Stimulated activated CD4-positive, alpha-beta T cell treated with anti-CD3 and anti-CD28 coated beads, Interleukin-12 subunit alpha, Interleukin-12 subunit beta, amount 100 ng/mL, for 24 hours (primary cell): Measurements from ENCODE around the gene SLC25A25.

ENCODE experiments used
- DNase-seq, 2 experiments: peaks; one replicate each; pipeline ENCODE4 v3.0.0-alpha.2; 2020; ENCODE audit warnings: low read depth in 2 of 2

The SLC25A25 gene

DNA sequence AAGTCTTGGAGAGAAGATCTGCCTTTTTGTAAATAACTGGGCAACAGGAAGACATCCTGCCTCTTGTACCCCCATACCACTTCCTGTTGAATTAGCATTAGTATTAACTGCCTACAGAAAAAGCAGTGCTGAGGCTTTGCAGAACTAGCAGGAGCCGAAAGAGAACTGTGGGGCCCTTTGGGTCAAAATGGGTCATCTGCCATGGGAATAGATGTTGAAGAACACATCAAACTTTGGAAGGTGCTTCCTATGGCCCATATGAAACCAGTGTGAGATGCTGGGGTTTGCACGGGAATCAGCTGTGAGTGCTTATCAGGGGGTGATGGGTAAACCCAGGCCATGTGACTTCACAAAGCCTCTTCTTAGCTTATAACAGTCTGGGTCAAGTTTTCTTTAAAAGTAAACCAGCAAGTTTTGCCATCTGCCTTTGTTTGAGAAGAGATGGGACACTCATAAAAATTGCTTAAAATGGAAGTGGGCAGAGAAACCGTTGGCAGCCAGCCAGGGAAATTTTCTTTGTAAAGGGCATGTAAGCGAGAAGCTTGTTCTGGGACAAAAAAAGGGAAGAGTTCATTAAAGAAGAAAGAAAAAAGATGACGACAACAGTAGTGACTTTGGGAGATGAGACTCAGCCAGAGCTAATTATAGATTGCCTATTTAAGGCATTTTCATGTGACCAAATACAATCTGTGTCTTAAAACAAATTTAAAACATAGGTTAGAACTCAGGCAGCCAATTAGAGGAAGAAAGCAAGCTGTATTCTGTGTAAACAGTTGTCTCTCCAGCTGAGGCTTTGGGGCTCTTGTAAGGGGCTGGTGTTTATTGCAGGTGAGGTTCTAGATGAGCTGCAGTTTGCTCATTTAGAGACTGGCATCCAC lies 4.4 kb downstream of the SLC25A25 start:
- peak in 1 of 2 experiments; percentile 39 for DNase-seq

DNA sequence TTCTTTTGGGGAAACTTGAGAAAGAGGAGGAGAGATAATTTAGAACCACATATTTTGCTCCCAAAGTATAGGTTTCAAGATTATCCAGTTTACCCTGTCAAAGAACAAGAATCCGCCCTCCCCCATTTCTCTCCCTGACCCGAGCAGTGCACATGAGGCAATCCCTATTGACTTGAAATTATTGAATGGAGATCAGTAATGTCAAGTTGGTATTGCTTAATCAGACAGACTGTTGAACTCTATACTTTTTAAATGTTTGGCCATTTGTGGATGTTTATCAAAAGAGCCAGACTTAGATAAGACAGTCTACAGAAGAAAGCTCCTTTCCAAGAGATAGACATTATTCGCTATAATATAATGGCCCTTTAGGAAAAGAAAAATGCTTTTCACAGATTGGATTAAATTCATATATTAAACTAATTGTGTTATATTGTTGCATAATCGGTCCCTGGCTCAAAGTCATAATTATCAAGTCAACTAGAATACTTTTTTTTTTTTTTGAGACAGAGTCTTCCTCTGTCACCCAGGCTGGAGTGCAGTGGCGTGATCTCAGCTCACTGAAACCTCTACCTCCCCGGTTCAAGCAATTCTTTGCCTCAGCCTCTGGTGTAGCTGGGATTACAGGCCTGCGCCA lies 5.3 kb downstream of the SLC25A25 start:
- DNase-seq = no peak

DNA sequence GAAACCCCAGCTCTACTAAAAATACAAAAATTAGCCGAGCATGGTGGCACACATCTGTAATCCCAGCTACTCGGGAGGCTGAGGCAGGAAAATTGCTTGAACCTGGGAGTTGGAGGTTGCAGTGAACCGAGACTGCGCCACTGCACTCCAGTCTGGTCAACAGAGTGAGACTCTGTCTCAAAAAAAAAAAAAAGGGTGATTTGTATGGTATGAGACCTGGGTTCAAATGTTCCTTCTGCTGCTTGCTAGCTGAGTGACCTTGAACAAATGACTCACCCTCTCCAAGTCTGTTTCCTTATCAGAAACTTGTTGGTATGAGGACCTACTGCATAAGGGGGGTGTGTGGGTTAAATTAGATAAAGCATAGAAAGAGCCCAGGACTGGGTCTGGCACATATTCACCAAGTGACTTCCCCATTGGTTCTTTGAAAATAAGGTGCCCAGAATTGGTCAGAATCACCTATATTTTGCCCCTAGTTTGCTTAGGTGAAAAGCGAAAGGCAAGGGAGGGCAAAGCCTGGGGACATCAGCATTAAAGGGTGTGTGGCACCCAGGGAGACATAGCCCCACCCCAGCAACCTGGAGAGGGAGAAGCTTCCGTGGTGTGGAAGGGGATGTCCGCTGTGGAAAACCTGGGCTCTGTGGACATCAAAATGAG lies 9.9 kb downstream of the SLC25A25 start:
- DNase-seq = no peak

DNA sequence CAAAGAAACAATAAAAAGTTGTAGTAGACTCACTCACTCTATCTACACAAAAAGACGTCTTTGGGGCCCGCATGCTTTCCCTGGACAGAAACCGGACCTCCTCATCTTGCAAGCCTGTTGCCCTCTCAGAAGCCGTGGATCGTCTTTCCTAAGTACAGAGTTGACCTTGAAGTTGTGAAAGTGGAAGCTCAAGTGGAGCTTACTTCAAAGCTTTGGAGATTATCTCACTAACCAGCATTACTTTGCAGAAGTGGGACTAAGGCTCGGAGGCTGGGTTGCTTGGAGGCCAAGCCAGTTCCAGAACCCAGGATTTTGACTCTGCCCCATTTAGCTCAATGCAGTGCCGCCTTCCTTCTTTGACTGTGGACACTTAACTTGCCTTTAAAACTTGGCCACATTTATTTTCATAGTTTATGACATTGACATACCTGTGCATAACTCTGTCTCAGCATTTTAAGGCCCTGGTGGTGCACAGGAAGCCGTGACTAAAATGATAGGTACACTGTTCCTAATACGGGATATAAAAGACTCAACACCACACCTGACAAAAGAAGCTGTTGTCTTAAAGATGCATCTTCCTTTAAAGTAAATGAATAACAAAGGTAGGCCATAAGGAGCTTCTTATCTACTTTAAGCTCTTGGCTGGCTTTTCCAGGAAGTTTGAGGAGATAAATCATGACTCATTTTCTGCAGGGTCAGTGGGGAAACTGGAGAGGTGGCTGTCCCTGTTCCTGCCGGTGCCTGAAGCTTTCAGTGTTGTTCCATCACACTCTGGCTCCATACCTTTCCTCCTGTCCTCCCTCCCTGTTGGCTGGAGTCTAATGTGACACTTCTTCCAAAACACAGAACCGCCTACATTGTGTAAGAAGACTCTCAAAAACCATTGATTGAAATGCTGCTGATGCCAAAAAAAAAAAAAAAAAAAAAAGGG lies 10.7 kb downstream of the SLC25A25 start:
- no peak for DNase-seq

DNA sequence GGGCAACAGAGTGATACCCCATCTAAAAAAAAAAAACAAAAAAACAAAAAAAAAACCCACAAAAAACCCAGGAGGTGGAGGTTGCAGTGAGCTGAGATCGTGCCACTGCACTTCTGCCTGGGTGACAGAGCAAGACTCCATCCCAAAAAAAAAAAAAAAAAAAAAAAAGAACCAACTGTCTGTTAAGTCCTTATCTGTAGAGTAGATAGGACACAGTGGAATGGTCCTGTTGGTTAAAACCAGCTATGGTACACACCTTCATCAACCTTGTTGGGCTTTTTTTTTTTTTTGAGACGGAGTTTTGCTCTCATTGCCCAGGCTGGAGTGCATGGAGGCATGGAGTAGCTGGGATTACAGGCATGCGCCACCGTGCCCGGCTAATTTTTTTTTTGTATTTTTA lies 12.2 kb downstream of the SLC25A25 start:
- no peak for DNase-seq

DNA sequence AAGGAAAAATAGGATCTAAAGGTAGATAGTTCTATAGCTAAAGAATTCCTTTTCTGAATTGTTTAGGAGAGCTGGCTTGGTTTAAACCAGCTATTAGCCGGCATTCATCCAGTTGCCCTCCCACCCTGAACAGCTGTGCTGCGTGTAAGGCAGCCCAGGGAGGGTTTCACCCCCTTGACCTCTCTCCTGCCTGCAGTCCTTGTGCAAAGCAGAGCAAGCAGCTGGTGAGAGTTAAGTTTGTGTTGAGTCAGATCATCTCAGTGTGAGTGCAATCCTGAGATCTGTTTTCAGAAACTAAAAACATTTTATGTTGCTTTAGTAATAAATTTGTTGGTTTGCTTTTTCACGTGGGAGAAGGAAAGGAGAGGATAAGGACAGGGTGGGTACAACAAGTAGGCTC lies 13.0 kb downstream of the SLC25A25 start:
- no peak for DNase-seq

DNA sequence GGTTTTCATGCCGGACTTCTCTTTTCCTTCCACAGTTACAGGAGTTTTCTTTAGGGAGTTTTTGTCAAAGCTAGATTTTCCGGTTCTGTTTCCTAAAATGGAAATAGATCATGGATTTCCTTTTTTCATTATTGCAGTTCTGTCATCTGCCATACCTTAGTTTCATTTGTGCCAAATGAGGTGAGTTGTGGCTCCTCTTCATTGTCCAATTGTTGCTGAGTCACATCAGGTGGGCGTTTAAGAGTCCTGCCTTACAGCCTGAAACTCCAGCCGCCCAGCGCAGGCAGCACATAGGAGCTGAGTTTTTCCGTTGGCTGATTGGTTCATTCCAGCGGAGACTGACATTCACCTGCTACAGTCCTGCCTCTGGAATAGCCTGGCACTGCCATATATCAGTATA lies 14.1 kb downstream of the SLC25A25 start:
- DNase-seq = no peak

DNA sequence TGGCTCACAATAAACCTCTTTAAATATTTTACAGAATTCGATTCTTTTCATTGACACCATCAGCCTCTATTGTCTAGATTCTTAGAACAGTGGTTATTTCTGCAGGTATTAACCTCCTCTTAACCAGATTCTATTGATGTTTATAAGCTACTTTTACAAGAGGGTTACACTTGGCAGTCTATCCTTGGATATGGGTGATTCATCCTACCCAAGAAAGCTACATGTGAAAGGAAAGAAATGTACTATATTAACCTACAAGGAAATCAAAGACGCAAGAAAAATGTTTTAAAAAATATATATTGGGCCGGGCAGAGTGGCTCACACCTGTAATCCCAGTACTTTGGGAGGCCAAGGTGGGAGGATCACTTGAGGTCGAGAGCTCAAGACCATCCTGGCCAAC lies 16.7 kb downstream of the SLC25A25 start:
- no peak for DNase-seq

DNA sequence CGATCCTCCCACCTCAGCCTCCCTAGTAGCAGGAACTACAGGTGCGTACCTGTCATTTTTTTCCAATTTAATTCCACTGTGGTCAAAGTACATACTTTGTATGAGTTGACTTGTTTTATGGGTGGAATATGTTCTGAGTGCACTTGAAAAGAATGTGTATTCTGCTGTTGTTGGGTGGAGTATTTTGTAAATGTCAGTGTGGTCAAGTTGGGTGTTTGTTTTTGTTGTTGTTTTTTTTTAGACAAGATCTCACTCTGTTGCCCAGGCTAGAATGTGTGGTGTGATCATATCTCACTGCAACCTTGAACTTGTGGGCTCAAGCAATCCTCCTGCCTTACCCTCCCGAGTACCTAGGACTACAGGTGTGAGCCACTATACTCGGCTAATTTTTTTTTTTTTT lies 17.9 kb downstream of the SLC25A25 start:
- DNase-seq = no peak

DNA sequence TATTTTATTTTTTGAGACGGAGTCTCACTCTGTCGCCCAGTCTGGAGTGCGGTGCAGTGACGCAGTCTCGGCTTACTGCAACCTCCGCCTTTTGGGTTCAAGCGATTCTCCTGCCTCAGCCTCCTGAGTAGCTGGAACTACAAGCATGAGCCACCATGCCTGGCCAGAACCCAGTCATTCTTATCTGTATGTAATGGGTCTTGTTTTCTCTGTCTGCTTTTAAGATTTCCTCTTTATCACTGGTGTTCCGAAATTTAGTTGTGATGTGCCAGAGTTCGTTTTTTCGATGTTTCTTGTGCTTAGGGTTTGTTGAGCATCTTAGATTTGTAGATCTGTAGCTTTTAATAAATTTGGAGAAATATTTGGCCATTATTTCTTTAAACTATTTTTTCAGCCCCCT lies 19.2 kb downstream of the SLC25A25 start:
- DNase-seq = no peak

DNA sequence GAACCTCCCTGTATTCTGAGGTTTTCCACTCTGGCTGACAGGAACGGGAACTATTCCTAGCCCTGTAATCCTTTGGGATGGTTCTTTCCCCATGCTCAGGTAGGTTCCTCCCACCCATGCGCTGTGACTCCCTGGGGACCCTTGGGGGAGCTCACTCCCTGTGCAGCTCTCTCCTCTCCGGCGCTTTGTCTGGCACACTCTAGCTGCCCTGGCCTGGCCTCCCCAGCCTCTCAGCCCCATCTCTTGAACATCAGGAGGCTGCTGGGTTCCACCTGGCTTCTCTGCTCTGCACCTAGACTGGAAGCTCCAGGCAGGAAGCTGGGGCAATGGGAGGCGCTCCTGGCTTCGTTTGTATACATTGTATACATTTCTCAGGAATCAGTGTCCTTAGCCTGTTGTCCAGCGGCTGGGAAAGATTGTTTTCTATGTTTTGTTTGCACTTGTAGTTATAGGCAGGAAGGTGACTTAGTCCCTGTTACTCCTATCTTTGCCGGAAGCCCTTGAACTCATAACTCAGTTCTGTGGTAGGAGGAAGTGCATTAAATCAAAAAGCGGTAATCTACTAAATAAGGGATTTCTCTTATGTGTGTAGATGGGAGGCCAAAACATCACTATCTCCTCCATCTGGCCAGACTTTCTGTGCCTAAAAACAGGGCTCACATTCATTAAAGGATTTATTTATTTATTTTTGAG lies 20.4 kb downstream of the SLC25A25 start:
- DNase-seq = no peak

DNA sequence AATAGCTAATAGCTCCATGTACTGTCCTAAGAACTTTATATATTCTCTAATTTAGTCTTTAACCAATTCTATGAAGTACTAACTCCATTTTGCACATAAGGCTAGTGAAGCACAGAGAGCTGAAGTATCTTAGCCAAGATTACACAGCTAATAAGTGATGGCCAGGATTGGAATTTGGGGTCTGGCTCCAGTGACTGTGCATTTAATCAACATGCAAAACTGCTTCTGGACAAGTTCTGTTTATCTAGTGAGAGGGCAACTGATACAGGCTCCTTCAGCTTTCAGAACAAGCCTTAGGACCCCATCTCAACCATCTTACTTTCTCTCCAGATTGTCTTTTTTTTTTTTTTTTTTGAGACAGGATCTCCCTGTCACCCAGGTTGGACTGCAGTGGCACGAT lies 21.3 kb downstream of the SLC25A25 start:
- no peak for DNase-seq

DNA sequence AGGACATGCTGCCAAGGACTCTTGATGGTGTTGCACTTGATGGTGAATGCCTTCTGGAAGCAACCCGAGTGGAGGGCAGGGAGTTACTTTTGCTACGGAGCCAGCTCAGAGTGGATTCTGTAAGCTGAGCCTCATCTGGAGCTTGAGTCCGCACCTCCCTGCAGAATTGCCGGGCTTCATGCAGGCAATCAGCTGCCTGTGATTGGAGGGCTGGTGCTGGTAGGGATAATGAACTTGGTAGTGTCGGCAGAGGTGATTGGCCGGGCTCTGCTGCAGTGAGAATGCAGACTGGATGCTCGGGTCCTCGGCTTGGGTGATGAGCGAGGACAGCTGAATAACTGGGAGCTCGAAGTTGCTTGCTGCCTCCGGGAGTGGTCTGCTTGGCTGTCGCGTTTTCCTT lies 23.1 kb downstream of the SLC25A25 start:
- no peak for DNase-seq

DNA sequence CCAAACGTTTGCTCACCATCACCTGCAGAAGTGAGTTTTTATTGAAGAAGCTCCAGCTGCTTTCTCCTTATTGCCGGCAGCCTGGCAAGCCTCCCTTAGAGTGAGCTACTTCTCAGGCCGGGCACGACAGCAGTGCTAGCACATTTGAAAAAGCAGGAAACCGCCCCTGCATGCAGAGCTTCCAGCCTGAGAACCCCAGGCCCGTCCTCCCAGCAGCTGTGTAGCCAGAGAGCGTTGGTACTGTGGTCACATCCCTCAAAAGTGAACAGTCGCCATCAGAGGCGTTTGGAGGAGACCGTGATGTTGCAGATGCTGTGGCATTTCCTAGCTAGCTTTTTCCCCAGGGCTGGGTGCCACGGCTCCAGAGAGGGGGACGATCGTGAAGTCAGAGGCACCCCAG lies 23.5 kb downstream of the SLC25A25 start:
- DNase-seq = no peak

DNA sequence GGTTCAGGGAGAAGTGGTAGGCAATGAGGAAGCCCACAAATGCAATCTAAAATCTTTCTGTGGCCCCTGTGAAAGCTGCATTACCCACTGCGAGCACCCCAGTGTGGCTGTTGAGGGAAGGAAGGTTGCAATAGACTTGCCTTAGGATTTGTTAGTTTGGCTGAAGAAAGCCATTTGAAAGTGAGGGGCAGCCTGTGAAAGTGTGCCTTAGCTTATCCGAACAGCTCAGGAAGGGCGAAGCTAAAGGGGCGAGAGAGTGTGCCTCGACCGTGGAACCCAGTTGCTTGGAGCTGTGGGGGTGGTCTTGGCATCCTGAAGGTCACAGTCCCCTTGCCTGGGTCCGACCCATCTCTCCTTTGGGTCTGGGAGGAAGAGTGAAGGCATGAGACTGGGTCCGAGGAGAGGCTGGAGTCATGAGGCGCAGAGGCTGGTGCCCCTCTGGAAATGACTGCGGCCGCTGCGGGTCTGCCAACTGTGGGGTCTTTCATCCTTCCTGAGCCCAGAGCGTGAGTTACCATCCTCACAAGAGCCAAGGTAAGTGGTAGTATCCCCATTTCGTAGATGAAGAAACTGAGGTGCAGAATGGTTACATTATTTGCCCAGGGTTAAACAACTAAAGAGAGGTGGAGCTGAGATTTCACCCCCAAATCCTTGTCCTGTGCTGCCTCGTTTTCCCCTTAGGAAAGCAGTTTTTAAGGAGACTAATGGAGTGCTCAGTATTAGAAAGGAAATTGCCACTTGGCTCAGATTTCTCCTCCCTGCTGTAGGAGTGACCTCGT lies 24.4 kb downstream of the SLC25A25 start:
- DNase-seq = no peak

DNA sequence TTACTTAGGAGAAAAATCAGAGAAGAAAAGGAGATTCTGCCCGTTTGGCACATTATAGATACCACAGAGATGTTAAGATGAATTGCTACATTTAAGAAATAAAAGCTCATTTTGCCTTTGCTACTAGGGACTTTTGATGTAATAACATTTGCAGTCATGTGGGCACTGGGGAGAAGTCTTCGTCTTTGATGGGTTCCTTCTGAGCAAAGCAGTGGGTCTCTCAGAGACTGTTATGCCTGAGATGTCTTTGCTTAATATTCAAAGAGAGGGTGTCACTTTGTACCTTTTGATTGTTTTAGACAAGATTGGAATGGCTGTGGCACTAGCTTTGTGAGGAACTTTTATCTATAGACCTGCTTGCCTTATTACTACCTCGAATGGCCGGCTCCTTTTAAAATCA lies 25.0 kb downstream of the SLC25A25 start:
- no peak for DNase-seq

DNA sequence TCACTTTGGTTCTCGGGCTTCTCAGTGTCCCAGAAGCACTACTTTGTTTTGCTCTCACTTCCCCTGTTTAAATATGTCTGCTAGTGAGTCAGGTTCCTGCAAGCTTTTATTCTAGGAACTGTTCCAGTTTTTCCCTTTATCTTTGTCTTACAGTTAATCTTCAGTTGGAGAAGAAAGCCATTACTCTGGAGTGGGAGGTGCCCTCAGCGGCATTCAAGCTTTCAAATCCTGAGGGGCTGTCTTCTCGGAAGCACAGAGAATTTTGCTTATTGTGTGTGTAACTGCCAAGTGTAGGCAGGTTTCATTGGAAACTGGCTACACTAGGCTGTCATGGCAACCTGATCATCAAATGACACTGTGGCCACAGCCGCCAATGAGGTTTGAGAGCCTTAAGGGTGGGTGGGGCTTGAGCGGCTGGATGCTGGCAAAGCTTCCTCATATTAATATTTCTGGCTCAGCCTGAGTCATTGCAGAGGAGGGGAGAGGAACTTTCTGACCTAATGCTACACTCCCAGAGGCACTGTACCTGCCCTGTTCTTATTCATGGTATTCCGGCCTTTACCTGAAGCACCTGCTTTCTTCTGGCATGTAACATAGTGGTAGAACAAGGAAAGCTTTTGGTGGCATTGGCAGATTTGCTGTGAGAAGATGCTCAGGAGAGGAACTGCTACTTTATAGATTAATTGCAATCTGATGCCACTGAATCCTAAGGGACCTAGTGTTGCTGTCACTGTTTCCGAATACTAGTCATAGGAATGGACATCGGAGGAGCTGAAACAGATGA lies 26.3 kb downstream of the SLC25A25 start:
- peak; percentile 71 to 83 for DNase-seq

DNA sequence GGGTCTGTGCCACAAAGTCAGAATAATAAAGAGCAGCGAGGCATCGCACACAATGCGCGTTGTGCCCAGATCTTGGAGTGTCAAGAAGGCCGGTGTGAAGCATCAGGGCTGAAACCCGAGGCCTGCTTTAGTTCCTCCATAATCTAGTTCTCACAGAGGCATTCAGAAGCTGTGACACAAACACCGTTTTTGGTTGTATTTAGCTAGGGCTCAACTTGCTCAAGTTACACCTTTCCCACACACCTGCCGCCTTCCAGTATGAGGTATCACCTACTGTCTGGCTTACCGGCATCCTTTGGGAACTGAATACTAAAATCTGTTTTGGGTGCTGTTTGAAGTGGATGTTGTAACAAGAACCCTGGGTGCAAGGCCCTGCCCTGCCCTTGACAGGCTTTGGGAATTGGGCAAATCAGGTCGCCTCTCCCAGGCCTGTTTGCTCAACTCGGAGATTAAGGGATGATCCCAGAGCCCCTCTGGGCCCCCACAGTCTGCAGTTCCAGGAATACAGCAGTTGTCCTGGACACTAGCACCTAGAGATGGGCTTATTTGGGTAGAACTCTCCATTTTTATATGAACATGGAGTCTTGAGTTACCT lies 27.0 kb downstream of the SLC25A25 start:
- no peak for DNase-seq
